ENCODE results near the gene PLA2G3. TPM values are rescaled to one million over a fixed set of nuclear protein-coding genes. Genes with fewer than 3 reads are reported as not detected.

PLA2G3 gene
- total RNA-seq, 1 donor from 2014 or later: not detected

- TF ChIP-seq CTCF (conservative IDR thresholded peaks at IDR 0.05; ENCODE audit: low read depth, low read length): peak; percentile 96
- peak; percentile 64 for DNase-seq (ENCODE audit: low read depth)
- peak within 1 kb of the TSS; percentile 71 for H3K4me3 ChIP-seq (ENCODE audit: low read depth, low read length)
Observed at GRCh38 chr22:31107178-31107893, 33.0 kb downstream of the PLA2G3 start, which contains the start of gene SELENOM. TSS of gene SELENOM (minus strand) at chr22:31107568. CDS start at chr22:31107505, 63 bp downstream.

GRCh38 chr22:31106731-31107177 is 33.6 kb downstream of the PLA2G3 start:
- DNase-seq (ENCODE audit: low read depth): no peak
- H3K4me3 ChIP-seq (ENCODE audit: low read depth, low read length): peak overlapping the region; percentile 71
- no peak for TF ChIP-seq CTCF (conservative IDR thresholded peaks at IDR 0.05; ENCODE audit: low read depth, low read length)

DNA sequence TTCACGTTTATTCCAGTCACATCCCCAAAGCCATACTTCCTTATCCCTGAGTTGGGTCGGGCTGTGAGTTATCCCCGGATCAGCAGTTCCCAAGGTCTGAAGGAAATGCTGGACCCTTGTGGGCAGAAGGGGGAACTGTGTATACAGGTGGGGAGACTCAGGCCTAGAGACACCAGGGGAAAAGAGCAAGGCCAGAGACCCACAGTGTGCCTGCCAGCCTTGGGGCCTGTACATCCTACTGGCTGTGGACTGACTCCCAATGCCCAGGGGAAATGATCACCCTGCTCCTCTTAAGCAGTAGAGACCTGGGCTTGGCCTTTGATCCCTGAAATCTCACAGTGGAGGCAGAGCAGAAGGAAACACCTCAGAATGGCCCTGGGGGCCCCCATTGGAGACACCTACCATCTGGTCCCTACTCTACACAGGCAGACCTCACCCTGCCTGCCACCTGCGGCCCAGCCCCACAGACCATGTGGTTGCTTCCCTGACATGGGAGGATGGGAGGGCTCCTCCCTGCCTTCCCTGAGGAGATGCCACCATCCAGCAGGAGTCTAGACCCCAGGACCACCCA is 34.2 kb downstream of the PLA2G3 start:
- TF ChIP-seq CTCF (conservative IDR thresholded peaks at IDR 0.05; ENCODE audit: low read depth, low read length): no peak
- no peak for DNase-seq (ENCODE audit: low read depth)
- H3K4me3 ChIP-seq (ENCODE audit: low read depth, low read length): peak overlapping the region; percentile 71

GRCh38 chr22:31105282-31105929 is 34.9 kb downstream of the PLA2G3 start:
- no peak for TF ChIP-seq CTCF (conservative IDR thresholded peaks at IDR 0.05; ENCODE audit: low read depth, low read length)
- no peak for DNase-seq (ENCODE audit: low read depth)
- H3K4me3 ChIP-seq (ENCODE audit: low read depth, low read length): no peak overlapping the region

DNA sequence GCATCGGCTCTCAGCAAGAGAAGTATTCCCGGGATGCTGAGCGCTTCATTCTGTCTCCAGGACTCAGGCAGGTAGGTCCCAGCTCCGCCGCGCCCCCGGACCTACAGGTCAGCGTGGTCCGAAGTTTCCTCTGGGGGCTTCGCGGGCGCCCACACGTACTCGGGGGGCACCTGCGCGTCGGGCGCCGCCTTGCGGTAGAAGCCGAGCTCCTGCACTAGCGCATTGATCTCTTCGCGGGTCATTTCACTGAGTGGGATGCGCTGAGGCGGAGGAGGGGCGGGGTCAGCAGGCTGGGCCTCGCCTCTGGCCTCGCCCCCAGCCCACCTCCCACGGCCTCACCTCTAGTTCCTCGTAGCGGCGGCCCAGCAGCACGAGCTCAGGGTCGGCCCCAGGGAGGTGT is 35.4 kb downstream of the PLA2G3 start:
- no peak for DNase-seq (ENCODE audit: low read depth)
- no peak overlapping the region for H3K4me3 ChIP-seq (ENCODE audit: low read depth, low read length)
- no peak for TF ChIP-seq CTCF (conservative IDR thresholded peaks at IDR 0.05; ENCODE audit: low read depth, low read length)

DNA sequence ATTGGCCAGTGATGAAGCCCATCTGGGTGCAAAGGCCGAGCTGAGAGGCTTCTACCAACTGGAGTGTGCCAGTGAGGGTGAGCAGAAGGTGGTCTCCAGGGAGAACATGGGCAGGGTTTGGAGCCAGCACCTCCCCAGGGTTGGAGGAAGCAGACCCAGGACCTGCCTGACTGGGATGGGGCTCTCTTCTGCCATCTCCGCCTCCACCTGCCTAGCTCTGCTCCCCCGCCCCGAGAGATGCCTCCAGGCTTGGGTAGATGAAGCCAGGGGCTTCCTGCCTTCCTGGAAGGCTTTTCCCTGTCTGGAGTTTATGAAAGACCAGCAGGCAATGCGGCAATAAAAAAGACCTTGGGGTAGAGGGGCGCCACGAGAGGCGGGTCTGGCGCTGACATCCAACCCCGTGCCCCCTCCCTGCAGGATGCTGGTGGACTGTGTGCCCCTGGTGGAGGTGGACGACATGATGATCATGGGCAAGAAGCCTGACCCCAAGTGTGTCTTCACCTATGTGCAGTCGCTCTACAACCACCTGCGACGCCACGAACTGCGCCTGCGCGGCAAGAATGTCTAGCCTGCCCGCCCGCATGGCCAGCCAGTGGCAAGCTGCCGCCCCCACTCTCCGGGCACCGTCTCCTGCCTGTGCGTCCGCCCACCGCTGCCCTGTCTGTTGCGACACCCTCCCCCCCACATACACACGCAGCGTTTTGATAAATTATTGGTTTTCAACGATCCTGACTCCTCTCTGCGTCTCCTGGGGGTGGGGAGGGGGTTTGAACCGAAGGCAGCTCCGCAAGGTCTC is 36.2 kb downstream of the PLA2G3 start:
- TF ChIP-seq CTCF (conservative IDR thresholded peaks at IDR 0.05; ENCODE audit: low read depth, low read length): no peak
- H3K4me3 ChIP-seq (ENCODE audit: low read depth, low read length): no peak overlapping the region
- no peak for DNase-seq (ENCODE audit: low read depth)

Measured in epithelial cell of proximal tubule (primary cell).